Activated T-helper 2 cell treated with anti-CD3 and anti-CD28 coated beads, Interferon-gamma antibody, Interleukin-2, Interleukin-4, amounts not matched to agents 10 μg/mL and 5 μg/mL and 100 μg/mL, durations not matched to agents 14 hours and 24 hours and 36 hours (primary cell): ENCODE measurements around the gene MTCH1. TPM values are rescaled to one million over a fixed set of nuclear protein-coding genes. Genes with fewer than 3 reads are reported as not detected.
A peak's percentile ranks its signal among the peaks of the same experiment; 100 is the strongest.

Source experiments
- DNase-seq: peaks from one replicate; pipeline ENCODE4 v3.0.0; 2021; ENCODE audit warnings: low spot score
- H3K27ac Mint-ChIP-seq: one replicate; pipeline ENCODE4 v1.8.0; 2021; ENCODE audit warnings: mixed read lengths
- H3K27me3 Mint-ChIP-seq: one replicate; pipeline ENCODE4 v1.8.0; 2021; ENCODE audit warnings: low read depth, mixed read lengths
- H3K36me3 Mint-ChIP-seq: one replicate; pipeline ENCODE4 v1.8.0; 2021; ENCODE audit warnings: low read depth, mixed read lengths
- H3K4me1 Mint-ChIP-seq: one replicate; pipeline ENCODE4 v1.8.0; 2021; ENCODE audit warnings: low read depth, mixed read lengths
- H3K4me3 Mint-ChIP-seq: one replicate; pipeline ENCODE4 v1.8.0; 2021; ENCODE audit warnings: low read depth, mild to moderate bottlenecking, moderate library complexity, mixed read lengths
- H3K9me3 Mint-ChIP-seq: one replicate; pipeline ENCODE4 v1.8.0; 2021; ENCODE audit warnings: mixed read lengths
- intact Hi-C: fragments of 100-400 bp; cut with micrococcal nuclease; formaldehyde crosslinking; loops from one replicate; pipeline ENCODE4 v1.15.1; 2023
- total RNA-seq: library from RNA; stranded (reverse); gene quantifications from 2 replicates; pipeline ENCODE4 v1.2.3, GENCODE V29; 2022

Gene MTCH1
- total RNA-seq, 1 donor from 2014 or later = 117 TPM

DNA sequence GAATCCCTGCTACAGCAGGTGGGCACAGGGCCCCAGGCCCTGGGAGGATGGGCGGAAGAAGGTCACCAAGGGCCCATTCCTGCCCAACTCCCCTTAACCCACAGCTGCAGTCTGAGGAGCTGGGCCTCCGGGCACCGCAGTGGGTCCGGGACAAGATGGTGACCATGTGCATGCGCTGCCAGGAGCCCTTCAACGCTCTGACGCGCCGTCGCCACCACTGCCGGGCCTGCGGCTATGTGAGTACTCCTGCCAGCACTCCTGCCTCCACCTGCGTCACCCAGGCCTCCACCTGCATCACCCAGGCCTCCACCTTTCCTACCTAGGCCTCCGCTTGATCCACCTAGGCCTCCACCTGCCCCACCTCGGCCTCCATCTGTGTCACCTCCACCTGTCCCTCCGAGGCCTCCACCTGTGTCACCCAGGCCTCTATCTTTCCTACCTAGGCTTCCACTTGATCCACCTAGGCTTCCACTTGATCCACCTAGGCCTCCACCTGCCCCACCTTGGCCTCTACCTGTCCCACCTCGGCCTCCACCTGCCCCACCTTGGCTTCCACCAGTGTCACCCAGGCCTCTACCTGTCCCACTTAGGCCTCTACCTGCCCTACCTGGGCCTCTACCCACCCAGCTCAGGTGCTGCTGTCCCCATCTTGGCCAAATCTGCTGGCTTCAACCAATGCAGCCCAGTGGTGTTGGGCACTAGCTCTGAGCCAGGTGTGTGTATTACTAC is 36.3 kb upstream of the MTCH1 start:
- H3K4me3 Mint-ChIP-seq = no peak overlapping the region
- H3K27me3 Mint-ChIP-seq = no peaks in the 10 kb centered on the region
- no peak for DNase-seq
- H3K9me3 Mint-ChIP-seq = no peaks in the 10 kb centered on the region
- H3K4me1 Mint-ChIP-seq = peaks cover 66% of the 10 kb centered on the region
- intact Hi-C loops = no loop called here
- H3K27ac Mint-ChIP-seq = peak overlapping the region; percentile 35
- no peaks in the 10 kb centered on the region for H3K36me3 Mint-ChIP-seq

DNA sequence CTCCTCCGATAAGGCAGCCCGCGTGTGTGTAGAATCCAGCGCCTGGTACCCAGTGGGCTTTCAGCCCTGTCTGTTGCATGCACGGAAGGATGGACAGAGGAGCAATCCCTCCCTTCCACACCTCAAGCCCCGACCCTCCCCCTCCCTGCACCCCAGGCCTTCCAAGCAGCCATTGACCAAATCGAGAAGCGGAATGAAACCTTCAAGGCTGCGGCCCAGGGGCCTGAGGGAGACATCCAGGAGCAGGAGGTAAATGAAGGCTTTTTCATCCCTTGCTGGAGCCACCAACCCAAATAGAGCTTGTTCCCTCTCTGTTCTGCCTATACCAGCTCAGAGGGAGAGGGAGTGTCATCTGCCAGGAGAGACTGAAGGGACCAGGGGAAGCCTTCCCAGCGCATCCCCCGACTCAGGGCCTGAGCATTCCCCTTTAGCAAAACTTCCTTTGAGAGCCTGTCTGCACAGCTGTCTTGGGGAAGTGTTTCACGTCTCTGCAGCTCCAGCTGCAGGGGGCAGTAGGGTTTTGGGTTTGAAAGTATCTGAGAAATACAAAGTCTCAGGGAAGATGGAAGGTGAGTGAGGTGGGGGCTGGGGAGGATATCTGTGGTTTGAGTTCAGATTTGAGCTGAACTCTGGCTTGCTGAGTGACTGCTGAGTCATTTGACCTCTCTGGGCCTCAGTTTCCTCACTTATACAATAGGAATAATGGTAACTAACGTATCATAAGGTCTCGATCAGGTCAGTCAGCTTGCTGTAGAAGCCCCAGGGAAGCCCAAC is 35.5 kb upstream of the MTCH1 start:
- intact Hi-C loops = no loop called here
- Mint-ChIP-seq H3K27ac (peak overlapping the region; percentile 22), H3K27me3 (no peaks in the 10 kb centered on the region), H3K4me1 (peaks cover 66% of the 10 kb centered on the region), H3K36me3 (no peaks in the 10 kb centered on the region), H3K4me3 (no peak overlapping the region), H3K9me3 (no peaks in the 10 kb centered on the region)
- peak; percentile 71 for DNase-seq

DNA sequence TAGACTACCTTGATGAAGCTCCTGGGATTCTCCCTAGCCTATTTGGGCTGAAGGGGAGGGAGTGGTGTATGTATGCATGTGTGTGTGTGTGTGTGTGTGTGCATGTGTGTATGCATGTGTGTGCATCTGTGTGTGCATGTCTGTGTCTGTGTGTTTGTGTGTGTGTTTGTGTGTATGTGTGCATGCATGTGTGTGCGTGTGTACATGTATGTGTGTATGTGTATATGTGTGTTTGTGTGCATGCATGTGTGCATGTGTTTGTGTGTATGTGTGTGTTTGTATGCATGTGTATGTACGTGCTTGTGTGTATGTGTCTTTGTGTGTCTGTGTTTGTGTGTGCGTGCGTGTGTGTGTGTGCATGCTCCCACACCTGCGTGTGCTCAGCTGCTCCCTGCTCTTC is 34.8 kb upstream of the MTCH1 start:
- intact Hi-C loops = no loop called here
- no peak for DNase-seq
- no peaks in the 10 kb centered on the region for H3K9me3 Mint-ChIP-seq
- no peaks in the 10 kb centered on the region for H3K27me3 Mint-ChIP-seq
- H3K4me1 Mint-ChIP-seq = peaks cover 61% of the 10 kb centered on the region
- no peaks in the 10 kb centered on the region for H3K36me3 Mint-ChIP-seq
- H3K4me3 Mint-ChIP-seq = no peak overlapping the region
- no peak overlapping the region for H3K27ac Mint-ChIP-seq

DNA sequence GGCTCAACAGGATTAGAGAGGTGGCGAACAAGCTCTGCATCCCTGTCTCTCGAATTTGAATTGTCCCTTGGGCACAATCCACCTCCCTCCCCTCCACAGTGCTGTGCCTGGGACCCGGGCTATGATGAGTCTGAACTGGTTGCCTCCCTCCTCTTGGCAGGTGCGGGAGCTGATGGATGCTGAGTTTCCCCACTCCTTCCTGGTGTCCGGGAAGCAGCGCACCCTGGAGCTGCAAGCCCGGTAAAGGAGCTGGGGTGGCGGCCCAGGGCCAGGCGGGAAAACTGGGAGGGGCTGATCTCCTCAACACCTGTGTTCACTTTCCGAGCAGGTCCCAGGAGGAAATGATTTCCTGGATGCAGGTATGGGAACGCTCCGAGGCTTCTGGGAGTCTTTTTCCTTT is 34.4 kb upstream of the MTCH1 start:
- Mint-ChIP-seq H3K4me1 (peaks cover 59% of the 10 kb centered on the region), H3K27ac (no peak overlapping the region), H3K9me3 (no peaks in the 10 kb centered on the region), H3K27me3 (no peaks in the 10 kb centered on the region), H3K36me3 (no peaks in the 10 kb centered on the region), H3K4me3 (no peak overlapping the region)
- intact Hi-C loops = no loop called here
- no peak for DNase-seq

DNA sequence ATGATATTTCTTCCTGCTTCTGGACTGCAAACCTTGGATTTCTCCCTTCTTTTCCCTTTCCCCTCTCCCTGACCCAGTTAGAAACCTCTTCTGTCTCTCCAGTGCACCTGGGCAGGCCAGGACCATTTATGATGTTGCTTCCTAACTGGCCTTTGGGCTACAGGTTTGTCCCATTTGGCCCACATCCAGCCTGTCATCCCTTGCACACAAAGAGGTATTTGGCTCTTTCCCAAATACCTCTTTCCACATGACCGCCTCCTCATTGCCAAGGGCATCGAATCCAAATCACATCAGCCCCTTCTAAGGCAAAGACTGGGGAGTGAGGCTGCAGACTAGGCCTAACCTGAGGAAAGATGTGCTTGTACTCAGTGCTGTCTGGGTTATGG is 33.1 kb upstream of the MTCH1 start:
- Mint-ChIP-seq H3K27ac (peak overlapping the region; percentile 78), H3K36me3 (no peaks in the 10 kb centered on the region), H3K4me3 (no peak overlapping the region), H3K27me3 (no peaks in the 10 kb centered on the region), H3K4me1 (peaks cover 52% of the 10 kb centered on the region), H3K9me3 (no peaks in the 10 kb centered on the region)
- intact Hi-C loops = loop anchor here (5.0 to 10.0 kb wide), 2 partner anchors 33 to 296 kb away; no protein-coding TSS in a partner anchor
- no peak for DNase-seq

DNA sequence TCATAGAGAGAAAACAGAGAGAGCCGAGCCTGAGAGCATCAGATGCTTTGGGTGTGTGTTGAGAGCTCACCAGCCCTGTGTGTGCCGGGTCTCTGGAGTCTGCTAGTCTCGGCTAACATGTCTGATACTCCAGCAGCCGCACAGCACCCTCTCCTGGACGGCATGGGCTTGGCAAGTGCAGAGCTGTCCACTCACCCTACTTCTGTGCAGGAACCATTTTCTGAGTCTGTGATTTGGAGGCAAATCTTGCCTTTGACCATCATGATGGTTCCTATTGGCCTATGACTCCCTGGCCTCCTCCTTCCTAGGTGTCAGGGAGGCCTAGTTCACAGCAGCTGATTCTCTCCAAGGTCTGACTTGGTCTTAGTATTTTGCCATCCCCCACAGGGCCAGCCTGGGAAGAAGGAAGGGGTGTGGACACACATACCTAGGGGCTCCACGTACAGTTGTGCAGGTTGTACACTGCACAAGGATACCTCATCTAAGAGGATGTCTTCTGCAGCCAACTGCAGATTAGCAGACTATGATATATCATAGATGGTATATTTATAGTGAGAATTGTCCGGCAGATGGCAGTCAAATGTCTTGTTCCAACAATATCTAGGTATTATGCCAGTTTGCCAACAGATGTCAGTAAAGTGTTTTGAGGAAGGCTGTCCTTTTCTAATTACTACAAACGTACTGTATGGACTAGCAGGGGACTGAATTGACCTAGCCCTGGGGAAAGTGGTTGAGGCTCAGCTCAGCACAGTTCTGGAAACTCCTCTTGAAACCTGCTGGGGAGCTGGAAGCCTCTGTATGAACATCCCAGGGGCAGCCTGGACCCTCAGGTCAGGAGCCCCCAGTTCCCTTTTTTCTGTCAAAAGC is 32.4 kb upstream of the MTCH1 start:
- H3K4me1 Mint-ChIP-seq = peaks cover 46% of the 10 kb centered on the region
- H3K27me3 Mint-ChIP-seq = no peaks in the 10 kb centered on the region
- peak; percentile 87 for DNase-seq
- no peaks in the 10 kb centered on the region for H3K9me3 Mint-ChIP-seq
- H3K4me3 Mint-ChIP-seq = no peak overlapping the region
- H3K27ac Mint-ChIP-seq = peak overlapping the region; percentile 78
- intact Hi-C loops = loop anchor here (1.0 to 10.0 kb wide), 10 partner anchors 31 to 296 kb away; partner anchors contain the start of gene C6orf89
- no peaks in the 10 kb centered on the region for H3K36me3 Mint-ChIP-seq

DNA sequence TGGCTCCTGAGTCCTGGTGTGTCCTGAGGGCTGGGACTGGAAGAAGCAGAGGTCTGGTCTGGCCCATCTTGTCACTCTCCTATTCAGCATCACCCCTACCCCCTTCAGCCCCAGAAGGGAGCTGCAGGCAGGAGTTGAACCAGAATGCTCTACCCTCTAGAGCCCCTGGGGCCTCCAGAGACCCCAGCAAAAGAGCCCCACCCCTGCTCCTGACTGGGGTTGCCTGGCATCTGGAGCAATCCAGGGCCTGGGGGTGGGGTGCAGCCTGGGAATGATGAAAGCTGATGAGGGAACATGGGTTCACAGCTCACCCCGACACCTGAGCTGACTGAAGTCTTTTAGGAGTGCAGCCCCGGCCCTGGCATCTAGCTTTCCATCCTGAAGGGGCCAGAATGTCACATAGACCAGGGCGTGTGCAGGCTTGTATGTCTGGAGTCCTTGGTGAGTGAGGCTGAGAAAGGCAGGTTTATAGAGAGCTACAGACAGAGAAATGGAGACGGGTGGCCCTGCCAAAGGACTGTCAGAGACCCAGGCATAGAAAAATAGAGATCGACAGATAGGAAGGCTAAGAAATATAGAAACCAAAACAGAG is 31.7 kb upstream of the MTCH1 start:
- DNase-seq = no peak
- no peaks in the 10 kb centered on the region for H3K36me3 Mint-ChIP-seq
- intact Hi-C loops = loop anchor here (1.0 to 10.0 kb wide), 10 partner anchors 30 to 297 kb away; partner anchors contain the start of gene C6orf89
- H3K27ac Mint-ChIP-seq = peak overlapping the region; percentile 47
- H3K4me1 Mint-ChIP-seq = peaks cover 39% of the 10 kb centered on the region
- H3K4me3 Mint-ChIP-seq = no peak overlapping the region
- H3K27me3 Mint-ChIP-seq = no peaks in the 10 kb centered on the region
- H3K9me3 Mint-ChIP-seq = no peaks in the 10 kb centered on the region

DNA sequence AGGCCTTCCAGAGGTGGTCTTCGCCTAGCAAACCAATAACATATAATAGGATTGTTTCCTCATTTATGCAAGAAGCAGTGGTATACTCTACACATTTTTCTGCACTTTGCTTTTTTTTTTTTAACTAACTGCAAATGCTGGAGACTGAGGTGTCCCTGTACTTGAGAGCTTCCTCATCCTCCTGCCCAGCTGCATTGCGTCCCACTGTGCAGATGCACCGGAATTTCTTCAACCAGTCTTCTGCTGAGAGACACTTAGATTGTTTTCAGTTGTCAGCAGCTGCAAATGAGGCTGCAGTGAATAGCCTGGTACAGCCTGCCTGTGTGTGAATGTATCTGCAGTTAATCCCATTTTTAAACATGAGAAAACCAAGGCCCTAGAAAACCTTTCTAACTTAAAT is 31.0 kb upstream of the MTCH1 start:
- no peaks in the 10 kb centered on the region for H3K27me3 Mint-ChIP-seq
- H3K27ac Mint-ChIP-seq = no peak overlapping the region
- H3K36me3 Mint-ChIP-seq = no peaks in the 10 kb centered on the region
- H3K4me3 Mint-ChIP-seq = no peak overlapping the region
- H3K9me3 Mint-ChIP-seq = no peaks in the 10 kb centered on the region
- DNase-seq = no peak
- intact Hi-C loops = loop anchor here (5.0 to 10.0 kb wide), 2 partner anchors 35 to 298 kb away; no protein-coding TSS in a partner anchor
- peaks cover 32% of the 10 kb centered on the region for H3K4me1 Mint-ChIP-seq

DNA sequence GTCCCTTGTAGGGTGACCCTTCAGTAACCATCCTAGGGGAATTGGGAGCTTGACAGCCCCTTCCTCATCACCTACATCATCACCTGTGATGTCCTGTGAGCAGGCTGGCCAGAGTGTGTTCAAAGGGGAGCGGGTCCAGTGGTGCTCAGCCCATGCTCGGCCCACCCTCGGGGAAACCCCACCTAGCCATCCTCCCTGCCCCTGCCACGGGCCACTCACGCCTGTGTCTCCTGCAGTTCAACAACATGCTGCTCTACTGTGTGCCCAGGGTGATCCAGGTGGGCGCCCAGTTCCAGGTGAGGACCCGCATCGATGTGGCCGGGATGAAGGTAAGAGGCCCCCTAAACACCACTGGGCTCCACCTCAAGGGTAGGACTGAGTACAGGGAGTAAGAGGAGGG is 29.5 kb upstream of the MTCH1 start:
- Mint-ChIP-seq H3K36me3 (no peaks in the 10 kb centered on the region), H3K27ac (no peak overlapping the region), H3K4me1 (peaks cover 19% of the 10 kb centered on the region), H3K9me3 (no peaks in the 10 kb centered on the region), H3K4me3 (no peak overlapping the region), H3K27me3 (no peaks in the 10 kb centered on the region)
- intact Hi-C loops = loop anchor here (5.0 to 10.0 kb wide), 2 partner anchors 37 to 299 kb away; no protein-coding TSS in a partner anchor
- DNase-seq = no peak

DNA sequence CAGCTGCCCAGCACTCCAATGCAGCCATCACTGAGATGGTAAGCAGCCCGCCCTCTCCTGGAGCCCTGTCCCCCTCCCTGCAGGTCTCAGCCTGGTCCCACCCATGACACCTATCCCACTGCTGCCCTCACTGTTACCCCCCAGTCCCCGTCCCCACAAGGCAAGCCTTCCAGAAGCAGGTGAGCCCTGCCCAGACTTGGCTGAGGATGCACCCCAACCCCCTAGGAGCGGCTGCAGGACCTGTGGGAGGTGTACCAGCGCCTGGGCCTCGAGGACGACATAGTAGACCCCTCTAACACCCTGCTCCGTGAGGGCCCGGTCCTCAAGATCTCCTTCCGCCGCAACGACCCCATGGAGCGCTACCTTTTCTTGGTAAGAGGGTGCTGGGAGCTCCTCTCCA is 28.7 kb upstream of the MTCH1 start:
- H3K4me3 Mint-ChIP-seq = no peak overlapping the region
- no peaks in the 10 kb centered on the region for H3K9me3 Mint-ChIP-seq
- intact Hi-C loops = loop anchor here (5.0 to 10.0 kb wide), 2 partner anchors 38 to 300 kb away; no protein-coding TSS in a partner anchor
- H3K4me1 Mint-ChIP-seq = peaks cover 19% of the 10 kb centered on the region
- no peaks in the 10 kb centered on the region for H3K27me3 Mint-ChIP-seq
- no peak for DNase-seq
- H3K27ac Mint-ChIP-seq = no peak overlapping the region
- H3K36me3 Mint-ChIP-seq = no peaks in the 10 kb centered on the region

DNA sequence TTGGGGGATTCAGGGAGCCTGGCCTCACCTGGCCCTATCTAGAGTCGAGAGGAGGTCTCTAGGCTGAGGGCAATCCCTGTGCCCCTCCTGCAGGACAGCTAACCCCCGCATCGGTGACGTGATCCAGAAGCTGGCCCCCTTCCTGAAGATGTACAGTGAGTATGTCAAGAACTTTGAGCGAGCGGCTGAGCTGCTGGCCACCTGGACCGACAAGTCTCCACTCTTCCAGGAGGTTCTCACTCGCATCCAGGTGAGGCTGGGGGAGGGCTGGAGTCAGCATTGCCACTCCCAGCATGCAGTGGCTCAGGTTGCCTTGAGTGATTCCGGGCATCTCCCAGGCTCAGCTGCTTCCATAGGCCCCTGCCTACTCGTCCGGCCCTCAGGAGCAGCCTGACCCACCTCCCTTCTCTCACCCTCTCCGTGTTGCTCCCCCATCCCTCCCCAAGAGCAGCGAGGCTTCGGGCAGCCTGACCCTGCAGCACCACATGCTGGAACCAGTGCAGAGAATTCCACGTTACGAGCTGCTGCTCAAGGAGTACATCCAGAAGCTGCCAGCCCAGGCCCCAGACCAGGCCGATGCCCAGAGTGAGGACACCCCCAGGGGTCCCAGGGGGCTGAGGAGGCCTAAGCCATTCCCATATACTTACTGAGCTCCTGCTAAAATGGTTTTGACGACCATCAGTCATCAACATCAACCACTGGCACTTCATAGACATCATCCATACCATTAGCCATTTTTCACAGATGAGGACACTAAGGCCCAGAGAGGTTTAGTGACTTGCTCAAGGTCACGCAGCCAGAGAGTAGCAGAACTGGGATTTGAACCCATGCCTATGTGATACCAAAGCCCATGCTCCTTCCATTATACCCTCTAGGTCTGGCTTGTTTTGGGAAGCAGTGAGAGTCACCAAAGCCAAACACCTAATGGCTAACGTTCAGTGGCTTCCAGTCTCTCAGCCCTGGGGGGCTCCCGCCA is 27.8 kb upstream of the MTCH1 start:
- Mint-ChIP-seq H3K36me3 (no peaks in the 10 kb centered on the region), H3K27me3 (no peaks in the 10 kb centered on the region), H3K9me3 (no peaks in the 10 kb centered on the region), H3K4me1 (peaks cover 11% of the 10 kb centered on the region), H3K27ac (no peak overlapping the region), H3K4me3 (no peak overlapping the region)
- DNase-seq = no peak
- intact Hi-C loops = loop anchor here (10.0 kb wide), 1 partner anchor 301 kb away; no protein-coding TSS in a partner anchor
